Measurements from ENCODE around the gene NDUFAF2.

The NDUFAF2 gene

GRCh38 chr5:61123145-61123544, 178.1 kb downstream of the NDUFAF2 start:
- no peak for DNase-seq (ENCODE audit: low spot score)

GRCh38 chr5:61130289-61130688, 185.3 kb downstream of the NDUFAF2 start:
- no peak for DNase-seq (ENCODE audit: low spot score)

- no peak for DNase-seq (ENCODE audit: low spot score)
These were observed 187.6 kb downstream of the NDUFAF2 start for GRCh38 chr5:61132559-61132958.

- no peak for DNase-seq (ENCODE audit: low spot score)
These were observed 192.8 kb downstream of the NDUFAF2 start for GRCh38 chr5:61137835-61138234.

GRCh38 chr5:61139094-61139873, 194.3 kb downstream of the NDUFAF2 start:
- DNase-seq (ENCODE audit: low spot score), result peak; percentile 24

- no peak for DNase-seq (ENCODE audit: low spot score)
These were observed 194.9 kb downstream of the NDUFAF2 start for GRCh38 chr5:61139931-61140330.

GRCh38 chr5:61141801-61142200, 196.8 kb downstream of the NDUFAF2 start:
- DNase-seq (ENCODE audit: low spot score), result no peak

- DNase-seq (ENCODE audit: low spot score), result no peak
These were observed 197.4 kb downstream of the NDUFAF2 start for GRCh38 chr5:61142391-61142790.

GRCh38 chr5:61142811-61143210, 197.8 kb downstream of the NDUFAF2 start:
- DNase-seq (ENCODE audit: low spot score), result no peak

GRCh38 chr5:61148515-61148914, 203.5 kb downstream of the NDUFAF2 start:
- no peak for DNase-seq (ENCODE audit: low spot score)

GRCh38 chr5:61151893-61152292, 206.9 kb downstream of the NDUFAF2 start:
- DNase-seq (ENCODE audit: low spot score), result no peak

- no peak for DNase-seq (ENCODE audit: low spot score)
These were observed 214.1 kb downstream of the NDUFAF2 start for GRCh38 chr5:61159070-61159469.

- no peak for DNase-seq (ENCODE audit: low spot score)
These were observed 214.8 kb downstream of the NDUFAF2 start for GRCh38 chr5:61159836-61160235.

- no peak for DNase-seq (ENCODE audit: low spot score)
These were observed 215.5 kb downstream of the NDUFAF2 start for GRCh38 chr5:61160497-61160896.

- DNase-seq (ENCODE audit: low spot score), result peak; percentile 92
These were observed 217.2 kb downstream of the NDUFAF2 start, which contains the start of gene SMIM15 for GRCh38 chr5:61162010-61162831. TSS of gene SMIM15 (minus strand) at chr5:61162468. CDS start at chr5:61160171, 2,297 bp downstream.

- DNase-seq (ENCODE audit: low spot score), result no peak
These were observed 218.0 kb downstream of the NDUFAF2 start for GRCh38 chr5:61162832-61163567.

GRCh38 chr5:61163905-61164304, 218.9 kb downstream of the NDUFAF2 start:
- DNase-seq (ENCODE audit: low spot score), result no peak

GRCh38 chr5:61167382-61167781, 222.4 kb downstream of the NDUFAF2 start:
- peak; percentile 47 for DNase-seq (ENCODE audit: low spot score)

- DNase-seq (ENCODE audit: low spot score), result no peak
These were observed 223.9 kb downstream of the NDUFAF2 start for GRCh38 chr5:61168951-61169350.

- DNase-seq (ENCODE audit: low spot score), result no peak
These were observed 226.5 kb downstream of the NDUFAF2 start for GRCh38 chr5:61171479-61171878.

GRCh38 chr5:61176631-61177030, 231.6 kb downstream of the NDUFAF2 start:
- DNase-seq (ENCODE audit: low spot score), result no peak

- no peak for DNase-seq (ENCODE audit: low spot score)
These were observed 232.1 kb downstream of the NDUFAF2 start for GRCh38 chr5:61177070-61177469.

All from D341Med (cell line).